Mesenchymal stem cell (in vitro differentiated cells and primary cell): ENCODE data around the gene CHAF1B.

ENCODE experiments used
- DNase-seq: peaks from one replicate; pipeline ENCODE4 v3.0.0-alpha.2; 2013
- H2AFZ ChIP-seq: one replicate; pipeline ENCODE4 v1.6.1; 2013; ENCODE audit warnings: low read depth, mild to moderate bottlenecking, control low read depth, inconsistent platforms, low read length, moderate library complexity
- H2AK5ac ChIP-seq: 2 replicates; pipeline ENCODE4 v1.6.1; 2013; ENCODE audit warnings: low read length, moderate library complexity, mild to moderate bottlenecking, inconsistent platforms; ENCODE audit not compliant: severe bottlenecking
- H2BK120ac ChIP-seq: one replicate; pipeline ENCODE4 v1.6.1; 2013; ENCODE audit warnings: low read depth, mild to moderate bottlenecking, inconsistent platforms, low read length, moderate library complexity
- H2BK12ac ChIP-seq, 2 experiments: one replicate each; pipeline ENCODE4 v1.6.1; 2013; ENCODE audit warnings: inconsistent platforms in 2 of 2, low read length in 2 of 2, mild to moderate bottlenecking in 2 of 2, moderate library complexity in 2 of 2, control low read depth in 1 of 2
- H2BK15ac ChIP-seq: one replicate; pipeline ENCODE4 v1.6.1; 2013; ENCODE audit warnings: mild to moderate bottlenecking, low read depth, inconsistent platforms; ENCODE audit not compliant: poor library complexity, severe bottlenecking
- H2BK5ac ChIP-seq: 2 replicates; pipeline ENCODE4 v1.6.1; 2013; ENCODE audit warnings: low read depth, mild to moderate bottlenecking, low read length, control low read depth, inconsistent platforms; ENCODE audit not compliant: poor library complexity, severe bottlenecking
- H3K14ac ChIP-seq, 2 experiments: one replicate each; pipeline ENCODE4 v1.6.1; 2013; ENCODE audit warnings: inconsistent platforms in 2 of 2, low read length in 2 of 2, control low read depth in 1 of 2, mild to moderate bottlenecking in 1 of 2, moderate library complexity in 1 of 2
- H3K18ac ChIP-seq, 2 experiments: one replicate each; pipeline ENCODE4 v1.6.1; 2013; ENCODE audit warnings: inconsistent platforms in 2 of 2, low read length in 2 of 2, control low read depth in 1 of 2, low read depth in 1 of 2, mild to moderate bottlenecking in 1 of 2
- H3K23ac ChIP-seq, 2 experiments: one replicate each; pipeline ENCODE4 v1.6.1; 2013; ENCODE audit warnings: inconsistent platforms in 2 of 2, low read length in 2 of 2, mild to moderate bottlenecking in 2 of 2, moderate library complexity in 2 of 2, control low read depth in 1 of 2
- H3K27ac ChIP-seq: 2 replicates; pipeline ENCODE4 v1.5.1; 2013; ENCODE audit warnings: mild to moderate bottlenecking, moderate library complexity, low read length, control low read depth, inconsistent platforms; ENCODE audit not compliant: poor library complexity, severe bottlenecking
- H3K27me3 ChIP-seq, 2 experiments: 2 replicates each; pipeline versions ENCODE4 v1.6.1 to v1.7.0; 2013; ENCODE audit warnings: low read length in 2 of 2, mild to moderate bottlenecking in 2 of 2, moderate library complexity in 2 of 2, control low read depth in 1 of 2, inconsistent platforms in 1 of 2; ENCODE audit not compliant: control insufficient read depth in 1 of 2, insufficient read depth in 1 of 2
- H3K36me3 ChIP-seq, 2 experiments: 2 replicates each; pipeline versions ENCODE4 v1.6.1 to v1.7.0; 2013; ENCODE audit warnings: low read length in 2 of 2, control low read depth in 1 of 2, inconsistent platforms in 1 of 2, low read depth in 1 of 2, mild to moderate bottlenecking in 1 of 2; ENCODE audit not compliant: insufficient read depth in 2 of 2, control insufficient read depth in 1 of 2
- H3K4ac ChIP-seq, 2 experiments: one replicate each; pipeline ENCODE4 v1.6.1; 2013; ENCODE audit warnings: inconsistent platforms in 2 of 2, low read length in 2 of 2, mild to moderate bottlenecking in 2 of 2, moderate library complexity in 2 of 2, control low read depth in 1 of 2, low read depth in 1 of 2
- H3K4me1 ChIP-seq: 2 replicates; pipeline ENCODE4 v1.6.1; 2013; ENCODE audit warnings: low read depth, low read length, control low read depth; ENCODE audit not compliant: control insufficient read depth, insufficient read depth
- H3K4me2 ChIP-seq: 2 replicates; pipeline ENCODE4 v1.6.1; 2013; ENCODE audit warnings: low read length, mild to moderate bottlenecking, inconsistent platforms; ENCODE audit not compliant: poor library complexity, severe bottlenecking
- H3K4me3 ChIP-seq, 2 experiments: 2 replicates each; pipeline versions ENCODE4 v1.5.1 to v1.7.0; 2013; ENCODE audit warnings: low read length in 2 of 2, mild to moderate bottlenecking in 2 of 2, control low read depth in 1 of 2, low read depth in 1 of 2; ENCODE audit not compliant: insufficient read depth in 1 of 2
- H3K79me1 ChIP-seq: replicated peaks from 2 replicates; pipeline ENCODE4 v1.6.1; 2013; ENCODE audit warnings: mild to moderate bottlenecking, control low read depth, low read length, inconsistent platforms; ENCODE audit not compliant: poor library complexity, severe bottlenecking
- H3K9ac ChIP-seq: 2 replicates; pipeline ENCODE4 v1.7.0; 2013; ENCODE audit warnings: mild to moderate bottlenecking, low read length, moderate library complexity
- H3K9me3 ChIP-seq: 2 replicates; pipeline ENCODE4 v1.7.0; 2013; ENCODE audit warnings: mild to moderate bottlenecking, low read length; ENCODE audit not compliant: control insufficient read depth
- H4K8ac ChIP-seq: one replicate; pipeline ENCODE4 v1.6.1; 2013; ENCODE audit warnings: inconsistent platforms, mild to moderate bottlenecking, low read length, moderate library complexity
- H4K91ac ChIP-seq: one replicate; pipeline ENCODE4 v1.6.1; 2013; ENCODE audit warnings: mild to moderate bottlenecking, low read length, inconsistent platforms
- WGBS: methylation state at CpG from one replicate; pipeline ENCODE4 v1.1.7; 2013; ENCODE audit warnings: mixed read lengths; 5-methylcytosine and 5-hydroxymethylcytosine counted together

The CHAF1B gene

GRCh38 chr21:36400719-36401118 lies 15.5 kb downstream of the CHAF1B start:
- no peak overlapping the region for H3K27ac ChIP-seq
- H3K4me2 ChIP-seq, result no peak overlapping the region
- no peak overlapping the region for H4K91ac ChIP-seq
- H3K79me1 ChIP-seq, result peaks cover 4% of the 10 kb centered on the region
- WGBS, result 97% methylated on average over 8 of the region's 8 CpGs
- H3K27me3 ChIP-seq, result no peaks in the 10 kb centered on the region
- no peak overlapping the region for H2BK120ac ChIP-seq
- DNase-seq, result no peak
- no peaks in the 10 kb centered on the region for H3K9me3 ChIP-seq
- H3K14ac ChIP-seq, result no peak overlapping the region
- H2BK12ac ChIP-seq, result no peak overlapping the region
- H4K8ac ChIP-seq, result no peak overlapping the region
- no peak overlapping the region for H3K4me3 ChIP-seq
- H3K9ac ChIP-seq, result no peak overlapping the region
- no peak overlapping the region for H3K4ac ChIP-seq
- H3K36me3 ChIP-seq, result peaks cover 19 to 25% of the 10 kb centered on the region in 2 experiments
- H2AFZ ChIP-seq, result no peak overlapping the region
- no peak overlapping the region for H2BK15ac ChIP-seq
- H2BK5ac ChIP-seq, result no peak overlapping the region
- peaks cover 2% of the 10 kb centered on the region for H3K4me1 ChIP-seq
- no peak overlapping the region for H3K18ac ChIP-seq
- H2AK5ac ChIP-seq, result no peak overlapping the region
- H3K23ac ChIP-seq, result no peak overlapping the region

DNA sequence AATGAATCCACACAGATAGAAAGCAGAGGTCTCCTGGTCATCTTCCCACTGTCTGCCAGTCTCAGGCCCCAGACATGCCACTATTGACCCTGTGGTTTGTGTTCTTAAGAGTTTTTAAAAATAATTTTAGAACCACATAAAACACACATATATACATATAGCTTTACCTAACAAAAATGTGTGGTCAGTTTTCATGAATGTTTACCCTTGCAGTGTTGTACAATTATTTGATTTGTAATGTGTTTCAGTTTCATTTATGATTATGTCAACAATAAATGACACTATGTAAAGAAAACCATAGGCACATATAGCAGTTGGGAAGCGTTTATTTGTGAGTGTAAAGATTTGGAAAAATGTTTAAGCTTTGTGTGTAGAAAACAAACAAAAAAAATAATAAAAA lies 17.1 kb downstream of the CHAF1B start:
- Histone ChIP-seq H3K14ac (no peak overlapping the region), H4K91ac (no peak overlapping the region), H3K9ac (no peak overlapping the region), H2BK5ac (no peak overlapping the region), H3K27me3 (no peaks in the 10 kb centered on the region), H3K4me3 (no peak overlapping the region), H2BK12ac (no peak overlapping the region), H3K23ac (no peak overlapping the region), H3K79me1 (peaks cover 2% of the 10 kb centered on the region), H3K4me2 (no peak overlapping the region), H3K4me1 (peaks cover 2% of the 10 kb centered on the region), H4K8ac (no peak overlapping the region), H2AK5ac (no peak overlapping the region), H2BK120ac (no peak overlapping the region), H3K18ac (no peak overlapping the region), H2BK15ac (no peak overlapping the region), H2AFZ (no peak overlapping the region), H3K36me3 (peaks cover 16 to 25% of the 10 kb centered on the region in 2 experiments), H3K4ac (no peak overlapping the region), H3K27ac (no peak overlapping the region), H3K9me3 (no peaks in the 10 kb centered on the region)
- no CpG with 5 or more reads among the region's 1 CpG for WGBS
- DNase-seq, result no peak

DNA sequence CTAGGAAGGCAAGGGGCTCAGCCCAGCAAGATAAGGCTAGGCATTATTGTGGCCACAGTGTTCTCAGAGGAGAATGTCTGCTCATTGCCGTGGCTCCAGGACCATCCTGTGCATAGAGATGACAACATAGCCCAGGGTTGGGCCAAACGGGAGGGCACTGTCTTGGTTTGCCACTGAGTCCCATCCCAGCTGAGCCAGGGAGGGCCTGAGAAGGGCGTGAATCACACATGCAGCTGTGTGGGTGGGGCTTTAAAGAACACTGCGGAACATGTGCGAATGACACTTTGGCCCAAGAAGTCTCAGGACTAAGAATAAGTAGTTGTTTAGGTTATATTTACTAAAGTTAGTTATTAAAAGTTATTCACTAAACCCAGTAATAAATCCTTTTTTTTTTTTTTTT lies 18.5 kb downstream of the CHAF1B start:
- H3K4ac ChIP-seq, result no peak overlapping the region
- H4K91ac ChIP-seq, result no peak overlapping the region
- no peak overlapping the region for H3K4me3 ChIP-seq
- H3K27me3 ChIP-seq, result no peaks in the 10 kb centered on the region
- H3K4me2 ChIP-seq, result no peak overlapping the region
- no peak overlapping the region for H2AFZ ChIP-seq
- H2BK12ac ChIP-seq, result no peak overlapping the region
- 90% methylated on average over 3 of the region's 5 CpGs for WGBS
- no peak overlapping the region for H3K23ac ChIP-seq
- no peak overlapping the region for H3K27ac ChIP-seq
- no peak overlapping the region for H2BK15ac ChIP-seq
- no peak overlapping the region for H4K8ac ChIP-seq
- no peak overlapping the region for H3K18ac ChIP-seq
- H3K36me3 ChIP-seq, result peaks cover 16 to 28% of the 10 kb centered on the region in 2 experiments
- no peak overlapping the region for H3K14ac ChIP-seq
- H3K4me1 ChIP-seq, result peaks cover 6% of the 10 kb centered on the region
- H3K9me3 ChIP-seq, result no peaks in the 10 kb centered on the region
- no peak overlapping the region for H2BK5ac ChIP-seq
- peaks cover 4% of the 10 kb centered on the region for H3K79me1 ChIP-seq
- no peak overlapping the region for H2AK5ac ChIP-seq
- H2BK120ac ChIP-seq, result no peak overlapping the region
- no peak overlapping the region for H3K9ac ChIP-seq
- DNase-seq, result no peak

DNA sequence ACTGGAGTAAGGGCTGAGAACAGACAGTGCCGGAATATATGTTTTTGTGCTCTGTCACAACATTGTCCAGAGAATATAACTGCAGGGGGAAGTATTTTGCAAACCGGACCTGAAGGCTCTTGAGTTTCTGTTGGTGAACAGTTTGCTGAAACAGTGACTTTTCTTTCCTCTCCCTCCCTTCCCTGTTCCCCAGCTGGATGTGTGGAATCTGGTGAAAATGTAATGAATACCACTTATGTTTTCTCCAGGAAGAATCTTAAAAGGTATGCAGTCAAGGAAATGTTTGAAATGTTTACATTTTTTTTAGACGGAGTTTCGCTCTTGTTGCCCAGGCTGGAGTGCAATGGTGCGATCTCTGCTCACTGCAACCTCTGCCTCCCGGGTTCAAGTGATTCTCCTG lies 23.4 kb downstream of the CHAF1B start:
- H3K27me3 ChIP-seq, result no peaks in the 10 kb centered on the region
- H2BK5ac ChIP-seq, result no peak overlapping the region
- H3K27ac ChIP-seq, result no peak overlapping the region
- no peak overlapping the region for H3K18ac ChIP-seq
- peaks cover 6% of the 10 kb centered on the region for H3K4me1 ChIP-seq
- WGBS, result 79% methylated on average over 6 of the region's 6 CpGs
- H2BK12ac ChIP-seq, result no peak overlapping the region
- no peak overlapping the region for H3K4me3 ChIP-seq
- H2BK120ac ChIP-seq, result no peak overlapping the region
- no peak overlapping the region for H3K4me2 ChIP-seq
- H2AK5ac ChIP-seq, result no peak overlapping the region
- H3K9me3 ChIP-seq, result no peaks in the 10 kb centered on the region
- no peak overlapping the region for H4K91ac ChIP-seq
- H3K23ac ChIP-seq, result no peak overlapping the region
- H3K4ac ChIP-seq, result no peak overlapping the region
- H3K36me3 ChIP-seq, result peaks cover 21 to 25% of the 10 kb centered on the region in 2 experiments
- no peak for DNase-seq
- no peak overlapping the region for H3K14ac ChIP-seq
- peaks cover 2% of the 10 kb centered on the region for H3K79me1 ChIP-seq
- H4K8ac ChIP-seq, result no peak overlapping the region
- no peak overlapping the region for H2BK15ac ChIP-seq
- H2AFZ ChIP-seq, result no peak overlapping the region
- no peak overlapping the region for H3K9ac ChIP-seq
